ENCODE data around the gene FNIP2.

Gene FNIP2

GRCh38 chr4:158865520-158866177, 96.8 kb downstream of the FNIP2 start:
- H3K4me3 ChIP-seq (ENCODE audit: low read depth, low read length) = no peak overlapping the region
- TF ChIP-seq, protein P1, sequence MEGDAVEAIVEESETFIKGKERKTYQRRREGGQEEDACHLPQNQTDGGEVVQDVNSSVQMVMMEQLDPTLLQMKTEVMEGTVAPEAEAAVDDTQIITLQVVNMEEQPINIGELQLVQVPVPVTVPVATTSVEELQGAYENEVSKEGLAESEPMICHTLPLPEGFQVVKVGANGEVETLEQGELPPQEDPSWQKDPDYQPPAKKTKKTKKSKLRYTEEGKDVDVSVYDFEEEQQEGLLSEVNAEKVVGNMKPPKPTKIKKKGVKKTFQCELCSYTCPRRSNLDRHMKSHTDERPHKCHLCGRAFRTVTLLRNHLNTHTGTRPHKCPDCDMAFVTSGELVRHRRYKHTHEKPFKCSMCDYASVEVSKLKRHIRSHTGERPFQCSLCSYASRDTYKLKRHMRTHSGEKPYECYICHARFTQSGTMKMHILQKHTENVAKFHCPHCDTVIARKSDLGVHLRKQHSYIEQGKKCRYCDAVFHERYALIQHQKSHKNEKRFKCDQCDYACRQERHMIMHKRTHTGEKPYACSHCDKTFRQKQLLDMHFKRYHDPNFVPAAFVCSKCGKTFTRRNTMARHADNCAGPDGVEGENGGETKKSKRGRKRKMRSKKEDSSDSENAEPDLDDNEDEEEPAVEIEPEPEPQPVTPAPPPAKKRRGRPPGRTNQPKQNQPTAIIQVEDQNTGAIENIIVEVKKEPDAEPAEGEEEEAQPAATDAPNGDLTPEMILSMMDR (IDR thresholded peaks at IDR 0.05; ENCODE audit: control insufficient read depth, extremely low read depth, insufficient read depth) = no peak
- DNase-seq (ENCODE audit: low read depth) = no peak

GRCh38 chr4:158869001-158869400, 100.2 kb downstream of the FNIP2 start:
- H3K4me3 ChIP-seq (ENCODE audit: low read depth, low read length) = no peak overlapping the region
- TF ChIP-seq, protein P1 (IDR thresholded peaks at IDR 0.05; ENCODE audit: control insufficient read depth, extremely low read depth, insufficient read depth) = no peak
- no peak for DNase-seq (ENCODE audit: low read depth)

- no peak for DNase-seq (ENCODE audit: low read depth)
- no peak overlapping the region for H3K4me3 ChIP-seq (ENCODE audit: low read depth, low read length)
- TF ChIP-seq, protein P1 (IDR thresholded peaks at IDR 0.05; ENCODE audit: control insufficient read depth, extremely low read depth, insufficient read depth) = no peak
These were observed 100.9 kb downstream of the FNIP2 start for GRCh38 chr4:158869761-158870160.

- no peak for DNase-seq (ENCODE audit: low read depth)
- TF ChIP-seq, protein P1 (IDR thresholded peaks at IDR 0.05; ENCODE audit: control insufficient read depth, extremely low read depth, insufficient read depth) = no peak
- H3K4me3 ChIP-seq (ENCODE audit: low read depth, low read length) = no peak overlapping the region
These were observed 101.4 kb downstream of the FNIP2 start for GRCh38 chr4:158870282-158870625.

GRCh38 chr4:158870626-158871334, 102.0 kb downstream of the FNIP2 start:
- H3K4me3 ChIP-seq (ENCODE audit: low read depth, low read length) = no peak overlapping the region
- no peak for DNase-seq (ENCODE audit: low read depth)
- TF ChIP-seq, protein P1 (IDR thresholded peaks at IDR 0.05; ENCODE audit: control insufficient read depth, extremely low read depth, insufficient read depth) = no peak

DNA sequence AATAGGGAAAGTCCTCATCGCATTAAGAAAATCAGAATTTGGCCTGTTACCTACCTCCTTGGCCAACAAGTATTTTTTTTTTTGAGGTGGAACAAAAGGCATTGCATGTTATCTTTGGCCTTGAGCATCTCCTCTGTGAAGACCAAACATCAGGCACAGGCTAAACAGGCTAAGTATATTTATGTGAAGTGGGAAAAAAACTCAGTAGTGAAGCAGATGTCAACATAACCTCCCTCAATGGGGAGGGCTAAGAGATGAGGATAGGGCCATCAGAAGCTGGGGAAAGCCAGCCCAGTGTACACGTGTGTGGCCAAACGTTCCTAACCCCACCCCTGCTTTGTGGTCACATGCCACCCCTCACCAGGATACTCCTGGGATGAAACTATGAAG, 102.5 kb downstream of the FNIP2 start:
- H3K4me3 ChIP-seq (ENCODE audit: low read depth, low read length) = no peak overlapping the region
- TF ChIP-seq, protein P1 (IDR thresholded peaks at IDR 0.05; ENCODE audit: control insufficient read depth, extremely low read depth, insufficient read depth) = no peak
- DNase-seq (ENCODE audit: low read depth) = no peak

All from LNCaP clone FGC (cell line).